HCT116 (cell line): ENCODE results near the gene ZBTB7B. TPM values are rescaled to one million over a fixed set of nuclear protein-coding genes. Genes with fewer than 3 reads are reported as not detected.

Source experiments
- ATAC-seq: fragments of 200-7000 bp; cut with Tn5 transposase; 2 replicates; pipeline ENCODE4 v1.9.1; 2020; ENCODE audit warnings: mild to moderate bottlenecking, moderate library complexity
- BruUV-seq: library from RNA; stranded (reverse); fragments of 400-500 nt; replicated peaks from 2 replicates; lab custom pipeline; 2021; lab: Mats Ljungman, UMichigan
- CTCF ChIA-PET: fragments of 300-600 bp; sonication (Branson Sonifier 250); formaldehyde crosslinking; loops from one replicate; lab custom pipeline; 2021; ENCODE audit warnings: antibody characterized with exemption; lab: Charles Lee
- POLR2A ChIA-PET: fragments of 300-600, 350-600 bp; sonication (Branson Sonifier 250); formaldehyde crosslinking; loops from one replicate; lab custom pipeline; 2021; ENCODE audit warnings: antibody characterized with exemption; lab: Charles Lee
- RAD21 ChIA-PET, 2 experiments: fragments of 300-600 bp; sonication (Branson Sonifier 250); formaldehyde crosslinking; loops; one replicate each; lab custom pipeline; 2023; ENCODE audit warnings: low total read pairs in 2 of 2; ENCODE audit not compliant: uncharacterized antibody in 2 of 2, unreplicated experiment in 2 of 2, low non-redundant PET in 1 of 2; lab: Charles Lee
- DNase-seq: peaks from one replicate; pipeline ENCODE4 v3.0.0-alpha.2; 2010; ENCODE audit warnings: low read depth, low spot score
- H2AFZ ChIP-seq: fragments of 200-600 bp; shearing (Covaris generic), sonication (generic); 2 replicates; pipeline ENCODE4 v1.6.1; 2017; ENCODE audit warnings: low read depth, mixed run types, mixed read lengths, antibody characterized with exemption, low read length; ENCODE audit not compliant: poor library complexity, severe bottlenecking
- H3K27ac ChIP-seq: 2 replicates; pipeline ENCODE4 v1.5.1; 2012; ENCODE audit warnings: low read depth, low read length
- H3K27me3 ChIP-seq: fragments of 200-600 bp; sonication (generic); 2 replicates; pipeline ENCODE4 v1.6.1; 2016; ENCODE audit warnings: mixed run types, low read length, mixed read lengths; ENCODE audit not compliant: insufficient read depth
- H3K36me3 ChIP-seq, 2 experiments: fragments of 200-500 bp in 1 of 2; fragments of 200-600 bp in 1 of 2; sonication (Bioruptor generic) in 1 of 2; sonication (generic) in 1 of 2; 2 replicates each; pipeline versions ENCODE4 v1.5.1 to v1.6.1; 2014 to 2016; ENCODE audit warnings: low read length in 2 of 2, inconsistent platforms in 1 of 2, mixed read lengths in 1 of 2, mixed run types in 1 of 2; ENCODE audit not compliant: insufficient read depth in 2 of 2, control insufficient read depth in 1 of 2
- H3K4me1 ChIP-seq, 2 experiments: fragments of 200-600 bp in 1 of 2; sonication (generic) in 1 of 2; 2 replicates each; pipeline versions ENCODE4 v1.5.1 to v1.6.1; 2012 to 2017; ENCODE audit warnings: low read length in 2 of 2, inconsistent platforms in 1 of 2, mild to moderate bottlenecking in 1 of 2, mixed read lengths in 1 of 2, mixed run types in 1 of 2, moderate library complexity in 1 of 2; ENCODE audit not compliant: insufficient read depth in 2 of 2, control insufficient read depth in 1 of 2
- H3K4me2 ChIP-seq: fragments of 200-600 bp; sonication (generic); 2 replicates; pipeline ENCODE4 v1.6.1; 2017; ENCODE audit warnings: mixed run types, low read length, mixed read lengths
- H3K4me3 ChIP-seq, 2 experiments: fragments of 200-600 bp in 1 of 2; sonication (generic) in 1 of 2; replicated peaks in 1 of 2; 2 replicates each; pipeline ENCODE4 v1.5.1; 2011 to 2016; ENCODE audit warnings: low read length in 2 of 2, control low read depth in 1 of 2, low read depth in 1 of 2, mild to moderate bottlenecking in 1 of 2, mixed read lengths in 1 of 2, mixed run types in 1 of 2
- H3K79me2 ChIP-seq: fragments of 200-600 bp; sonication (generic); 2 replicates; pipeline ENCODE4 v1.6.1; 2017; ENCODE audit warnings: mild to moderate bottlenecking, mixed run types, low read length, moderate library complexity, mixed read lengths; ENCODE audit not compliant: insufficient read depth
- H3K9ac ChIP-seq: fragments of 200-600 bp; sonication (generic); 2 replicates; pipeline ENCODE4 v1.6.1; 2016; ENCODE audit warnings: low read length, mixed read lengths
- H3K9me2 ChIP-seq: fragments of 200-600 bp; sonication (generic), shearing (Covaris generic); 2 replicates; pipeline ENCODE4 v1.6.1; 2017; ENCODE audit warnings: mixed run types, mild to moderate bottlenecking, moderate library complexity; ENCODE audit not compliant: insufficient read depth
- H3K9me3 ChIP-seq, 2 experiments: fragments of 200-500 bp in 1 of 2; fragments of 200-600 bp in 1 of 2; sonication (Bioruptor generic) in 1 of 2; sonication (generic) in 1 of 2; 2 replicates each; pipeline ENCODE4 v1.6.1; 2014 to 2017; ENCODE audit warnings: low read length in 2 of 2, mixed read lengths in 2 of 2, inconsistent platforms in 1 of 2, low read depth in 1 of 2, mild to moderate bottlenecking in 1 of 2, mixed run types in 1 of 2, moderate library complexity in 1 of 2; ENCODE audit not compliant: control insufficient read depth in 1 of 2, insufficient read depth in 1 of 2
- H4K20me1 ChIP-seq: fragments of 200-600 bp; sonication (generic), shearing (Covaris generic); 2 replicates; pipeline ENCODE4 v1.6.1; 2017; ENCODE audit warnings: mixed run types, mild to moderate bottlenecking, moderate library complexity; ENCODE audit not compliant: insufficient read depth
- POLR2A ChIP-seq: IDR thresholded peaks from 2 replicates; pipeline ENCODE4 v1.7.0; 2011; ENCODE audit warnings: borderline replicate concordance; ENCODE audit not compliant: insufficient read depth, insufficient read length; ENCODE audit errors: extremely low read depth
- POLR2AphosphoS5 ChIP-seq: IDR thresholded peaks from 2 replicates; pipeline ENCODE4 v1.6.1; 2011; ENCODE audit warnings: mild to moderate bottlenecking, low read depth, low read length, moderate library complexity
- RAD21 ChIP-seq: IDR thresholded peaks from 2 replicates; pipeline ENCODE4 v1.6.1; 2012; ENCODE audit warnings: low read depth, mild to moderate bottlenecking
- SP1 ChIP-seq: IDR thresholded peaks from 2 replicates; pipeline ENCODE4 v1.6.1; 2012; ENCODE audit warnings: low read depth
- ZFX ChIP-seq: fragments of 450-650 bp; IDR thresholded peaks from 2 replicates; pipeline ENCODE4 v1.6.1; 2017
- ZNF274 ChIP-seq: fragments of 200-500 bp; sonication (Bioruptor generic); IDR thresholded peaks from 2 replicates; pipeline ENCODE4 v1.6.1; 2014; ENCODE audit warnings: mild to moderate bottlenecking, low read depth, low read length, inconsistent platforms
- intact Hi-C: fragments of 100-400 bp; cut with micrococcal nuclease; formaldehyde crosslinking; loops from 2 replicates; pipeline ENCODE4 v1.10.0; 2022
- total RNA-seq: library from RNA; stranded (reverse); gene quantifications from one replicate; pipeline ENCODE4 v1.2.1, GENCODE V29; 2021; ENCODE audit not compliant: unreplicated experiment
- TF ChIP-seq, protein P1 (sequence below): IDR thresholded peaks from 2 replicates; pipeline ENCODE4 v1.6.1; 2012; ENCODE audit warnings: low read depth
- TF ChIP-seq, protein P2 (sequence below), 3 experiments: fragments of 200-600 bp in 1 of 3; sonication (generic) in 1 of 3; IDR thresholded peaks in 2 of 3; conservative IDR thresholded peaks in 1 of 3; 2 replicates each; pipeline ENCODE4 v1.5.1; 2012 to 2017; ENCODE audit warnings: low read depth in 2 of 3, low read length in 2 of 3, antibody characterized with exemption in 1 of 3, borderline replicate concordance in 1 of 3, control low read depth in 1 of 3, mild to moderate bottlenecking in 1 of 3, mixed read lengths in 1 of 3, mixed run types in 1 of 3, moderate library complexity in 1 of 3; ENCODE audit not compliant: insufficient read depth in 1 of 3

The ZBTB7B gene
- total RNA-seq, 1 experiment from 2014 or later: 57.0 TPM

DNA sequence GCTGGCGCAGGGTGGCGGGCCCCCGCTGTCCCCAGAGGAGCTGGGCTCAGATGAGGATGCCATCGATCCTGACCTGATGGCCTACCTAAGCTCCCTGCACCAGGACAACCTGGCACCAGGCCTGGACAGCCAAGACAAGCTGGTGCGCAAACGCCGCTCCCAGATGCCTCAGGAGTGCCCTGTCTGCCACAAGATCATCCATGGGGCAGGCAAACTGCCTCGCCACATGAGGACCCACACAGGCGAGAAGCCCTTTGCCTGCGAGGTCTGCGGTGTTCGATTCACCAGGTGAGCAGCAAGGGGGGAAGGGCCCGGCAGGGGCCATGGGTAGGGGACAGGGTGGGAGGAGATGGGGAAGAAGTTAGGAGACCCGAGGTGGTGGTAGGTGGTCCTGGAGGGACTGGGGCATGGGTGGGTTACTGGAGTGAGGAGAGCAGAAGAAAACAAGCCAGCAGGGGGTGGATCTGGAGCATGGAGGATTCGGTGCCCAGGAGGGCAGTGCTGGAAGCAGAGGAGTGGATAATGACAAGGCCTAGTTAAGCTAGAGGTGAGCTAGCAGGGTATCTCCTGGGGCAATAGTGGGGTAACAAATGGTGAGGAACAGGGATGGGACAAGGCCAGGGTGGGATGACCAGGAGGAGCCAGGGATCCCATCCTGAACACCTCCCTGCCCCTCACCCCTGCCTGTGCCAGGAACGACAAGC is 13.1 kb downstream of the ZBTB7B start:
- Histone ChIP-seq H3K4me3 (no peak overlapping the region), H3K9me3 (no peaks in the 10 kb centered on the region), H3K27me3 (no peaks in the 10 kb centered on the region), H3K27ac (peak overlapping the region; percentile 89; the same call in 1 of the 2 replicates), H3K4me2 (no peak overlapping the region), H2AFZ (no peak overlapping the region), H3K9me2 (no peaks in the 10 kb centered on the region), H4K20me1 (no peaks in the 10 kb centered on the region), H3K9ac (no peak overlapping the region), H3K4me1 (peaks cover 28 to 64% of the 10 kb centered on the region in 2 experiments), H3K79me2 (peaks cover 25% of the 10 kb centered on the region; the same call in 1 of the 2 replicates), H3K36me3 (peaks cover 11 to 27% of the 10 kb centered on the region in 2 experiments; a peak in 3 of 4 replicates)
- 0 out of 2 replicates have a peak, but pooled peaks have one; percentile 12 for TF ChIP-seq POLR2AphosphoS5
- no peak for TF ChIP-seq POLR2A
- ATAC-seq (no peak), DNase-seq (no peak)
- no TSS peak for BruUV-seq
- POLR2A ChIA-PET: interaction anchor here (1.1 to 1.6 kb wide), 3 partner anchors 13 to 15 kb away, joined by 3 to 7 read pairs (median 4); partner anchors contain the start of gene ZBTB7B
- CTCF ChIA-PET: interaction anchor here (1.0 to 3.0 kb wide), 5 partner anchors 11 to 76 kb away, joined by 3 to 10 read pairs (median 3); partner anchors contain the start of gene ADAM15
- RAD21 ChIA-PET: no interaction called here
- intact Hi-C loops: loop anchor here (2.0 kb wide), 2 partner anchors 13 to 69 kb away; partner anchors contain the start of gene ZBTB7B

DNA sequence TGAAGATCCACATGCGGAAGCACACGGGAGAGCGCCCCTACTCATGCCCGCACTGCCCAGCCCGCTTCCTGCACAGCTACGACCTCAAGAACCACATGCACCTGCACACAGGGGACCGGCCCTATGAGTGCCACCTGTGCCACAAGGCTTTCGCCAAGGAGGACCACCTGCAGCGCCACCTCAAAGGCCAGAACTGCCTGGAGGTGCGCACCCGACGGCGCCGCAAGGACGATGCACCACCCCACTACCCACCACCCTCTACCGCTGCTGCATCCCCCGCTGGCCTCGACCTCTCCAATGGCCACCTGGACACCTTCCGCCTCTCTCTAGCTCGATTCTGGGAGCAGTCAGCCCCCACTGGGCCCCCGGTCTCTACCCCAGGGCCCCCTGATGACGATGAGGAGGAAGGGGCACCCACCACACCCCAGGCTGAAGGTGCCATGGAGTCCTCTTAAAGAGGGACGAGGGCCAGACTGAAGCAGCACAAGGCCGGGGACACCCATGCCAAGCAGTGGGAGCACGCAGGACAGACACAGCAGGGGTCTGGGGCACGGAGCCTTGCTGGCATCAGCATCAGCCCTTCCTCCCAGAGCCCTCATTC is 13.7 kb downstream of the ZBTB7B start:
- H4K20me1 ChIP-seq: no peaks in the 10 kb centered on the region
- TF ChIP-seq ZFX: no peak
- no peak for TF ChIP-seq SP1
- TF ChIP-seq ZNF274: no peak
- 0 out of 2 replicates have a peak, but pooled peaks have one; percentile 1 for TF ChIP-seq POLR2AphosphoS5
- TF ChIP-seq, protein P1, sequence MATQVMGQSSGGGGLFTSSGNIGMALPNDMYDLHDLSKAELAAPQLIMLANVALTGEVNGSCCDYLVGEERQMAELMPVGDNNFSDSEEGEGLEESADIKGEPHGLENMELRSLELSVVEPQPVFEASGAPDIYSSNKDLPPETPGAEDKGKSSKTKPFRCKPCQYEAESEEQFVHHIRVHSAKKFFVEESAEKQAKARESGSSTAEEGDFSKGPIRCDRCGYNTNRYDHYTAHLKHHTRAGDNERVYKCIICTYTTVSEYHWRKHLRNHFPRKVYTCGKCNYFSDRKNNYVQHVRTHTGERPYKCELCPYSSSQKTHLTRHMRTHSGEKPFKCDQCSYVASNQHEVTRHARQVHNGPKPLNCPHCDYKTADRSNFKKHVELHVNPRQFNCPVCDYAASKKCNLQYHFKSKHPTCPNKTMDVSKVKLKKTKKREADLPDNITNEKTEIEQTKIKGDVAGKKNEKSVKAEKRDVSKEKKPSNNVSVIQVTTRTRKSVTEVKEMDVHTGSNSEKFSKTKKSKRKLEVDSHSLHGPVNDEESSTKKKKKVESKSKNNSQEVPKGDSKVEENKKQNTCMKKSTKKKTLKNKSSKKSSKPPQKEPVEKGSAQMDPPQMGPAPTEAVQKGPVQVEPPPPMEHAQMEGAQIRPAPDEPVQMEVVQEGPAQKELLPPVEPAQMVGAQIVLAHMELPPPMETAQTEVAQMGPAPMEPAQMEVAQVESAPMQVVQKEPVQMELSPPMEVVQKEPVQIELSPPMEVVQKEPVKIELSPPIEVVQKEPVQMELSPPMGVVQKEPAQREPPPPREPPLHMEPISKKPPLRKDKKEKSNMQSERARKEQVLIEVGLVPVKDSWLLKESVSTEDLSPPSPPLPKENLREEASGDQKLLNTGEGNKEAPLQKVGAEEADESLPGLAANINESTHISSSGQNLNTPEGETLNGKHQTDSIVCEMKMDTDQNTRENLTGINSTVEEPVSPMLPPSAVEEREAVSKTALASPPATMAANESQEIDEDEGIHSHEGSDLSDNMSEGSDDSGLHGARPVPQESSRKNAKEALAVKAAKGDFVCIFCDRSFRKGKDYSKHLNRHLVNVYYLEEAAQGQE: no peak
- TF ChIP-seq, protein P2, sequence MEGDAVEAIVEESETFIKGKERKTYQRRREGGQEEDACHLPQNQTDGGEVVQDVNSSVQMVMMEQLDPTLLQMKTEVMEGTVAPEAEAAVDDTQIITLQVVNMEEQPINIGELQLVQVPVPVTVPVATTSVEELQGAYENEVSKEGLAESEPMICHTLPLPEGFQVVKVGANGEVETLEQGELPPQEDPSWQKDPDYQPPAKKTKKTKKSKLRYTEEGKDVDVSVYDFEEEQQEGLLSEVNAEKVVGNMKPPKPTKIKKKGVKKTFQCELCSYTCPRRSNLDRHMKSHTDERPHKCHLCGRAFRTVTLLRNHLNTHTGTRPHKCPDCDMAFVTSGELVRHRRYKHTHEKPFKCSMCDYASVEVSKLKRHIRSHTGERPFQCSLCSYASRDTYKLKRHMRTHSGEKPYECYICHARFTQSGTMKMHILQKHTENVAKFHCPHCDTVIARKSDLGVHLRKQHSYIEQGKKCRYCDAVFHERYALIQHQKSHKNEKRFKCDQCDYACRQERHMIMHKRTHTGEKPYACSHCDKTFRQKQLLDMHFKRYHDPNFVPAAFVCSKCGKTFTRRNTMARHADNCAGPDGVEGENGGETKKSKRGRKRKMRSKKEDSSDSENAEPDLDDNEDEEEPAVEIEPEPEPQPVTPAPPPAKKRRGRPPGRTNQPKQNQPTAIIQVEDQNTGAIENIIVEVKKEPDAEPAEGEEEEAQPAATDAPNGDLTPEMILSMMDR (IDR thresholded peaks at IDR 0.05 in 2 of 3, conservative IDR thresholded peaks at IDR 0.05 in 1 of 3; ENCODE audit: borderline replicate concordance in 1 of 3, insufficient read depth in 1 of 3, low read depth in 2 of 3, low read length in 2 of 3): no peak
- no peak for TF ChIP-seq RAD21
- H3K4me1 ChIP-seq: peaks cover 25 to 62% of the 10 kb centered on the region in 2 experiments
- intact Hi-C loops: loop anchor here (2.0 kb wide), 2 partner anchors 14 to 68 kb away; partner anchors contain the start of gene ZBTB7B
- no peaks in the 10 kb centered on the region for H3K9me3 ChIP-seq
- ATAC-seq (no peak), DNase-seq (no peak)
- ChIA-PET POLR2A (interaction anchor here (1.0 to 1.6 kb wide), 8 partner anchors 9 to 69 kb away, joined by 3 to 8 read pairs (median 4); partner anchors contain the start of gene ZBTB7B), CTCF (interaction anchor here (1.0 to 3.0 kb wide), 9 partner anchors 12 to 110 kb away, joined by 3 to 10 read pairs (median 4); partner anchors contain the start of gene ADAM15), RAD21 (interaction anchor here in 1 of 2 experiments (0.6 kb wide), 1 partner anchor 113 kb away, joined by 3 read pairs; no protein-coding TSS in a partner anchor)
- H2AFZ ChIP-seq: no peak overlapping the region
- H3K36me3 ChIP-seq: peaks cover 8 to 27% of the 10 kb centered on the region in 2 experiments; a peak in 3 of 4 replicates
- H3K9me2 ChIP-seq: no peaks in the 10 kb centered on the region
- H3K27ac ChIP-seq: peak overlapping the region; percentile 89
- H3K79me2 ChIP-seq: peaks cover 19% of the 10 kb centered on the region; the same call in 1 of the 2 replicates
- H3K9ac ChIP-seq: peak overlapping the region; percentile 60
- BruUV-seq: no TSS peak
- peak overlapping the region; percentile 82; the same call in 1 of the 2 replicates for H3K4me2 ChIP-seq
- no peaks in the 10 kb centered on the region for H3K27me3 ChIP-seq
- H3K4me3 ChIP-seq: no peak overlapping the region
